ENCODE measurements around the gene MED29.
A peak's percentile ranks its signal among the peaks of the same experiment; 100 is the strongest.

GRCh38 chr19:39428283-39429112 lies 37.3 kb downstream of the MED29 start:
- TF ChIP-seq POLR2A (IDR thresholded peaks at IDR 0.05) (peak in 1 of 2 donors; percentile 10), CTCF (IDR thresholded peaks at IDR 0.05) (no peak), EP300 (IDR thresholded peaks at IDR 0.05) (peak in 1 of 2 donors; percentile 84)

Measured in tibial nerve (tissue), 4 donors.